Fibroblast of lung (primary cell): ENCODE data around the gene FSD1L. TPM values are rescaled to one million over a fixed set of nuclear protein-coding genes. Genes with fewer than 3 reads are reported as not detected.

Source experiments
- DNase-seq, 2 donors: peaks; one replicate each; pipeline versions ENCODE4 v3.0.0 to v3.0.0-alpha.2; 2010; ENCODE audit warnings: low read depth in 2 of 2
- H2AFZ ChIP-seq: 2 replicates; pipeline ENCODE4 v1.5.1; 2012; ENCODE audit warnings: low read length, control low read depth, inconsistent platforms
- H3K27ac ChIP-seq: 2 replicates; pipeline ENCODE4 v1.5.1; 2011; ENCODE audit warnings: low read length, control low read depth; ENCODE audit not compliant: insufficient read depth
- H3K27me3 ChIP-seq: 2 replicates; pipeline ENCODE4 v1.5.1; 2011; ENCODE audit warnings: mild to moderate bottlenecking, low read length; ENCODE audit not compliant: control insufficient read depth, insufficient read depth
- H3K36me3 ChIP-seq: 2 replicates; pipeline ENCODE4 v1.5.1; 2011; ENCODE audit warnings: low read length; ENCODE audit not compliant: control insufficient read depth, insufficient read depth
- H3K4me1 ChIP-seq: 2 replicates; pipeline ENCODE4 v1.5.1; 2011; ENCODE audit warnings: low read length; ENCODE audit not compliant: control insufficient read depth, insufficient read depth; ENCODE audit errors: extremely low read depth
- H3K4me2 ChIP-seq: 2 replicates; pipeline ENCODE4 v1.5.1; 2011; ENCODE audit warnings: low read length, control low read depth; ENCODE audit not compliant: insufficient read depth; ENCODE audit errors: extremely low read depth
- H3K4me3 ChIP-seq, 4 experiments: fragments of 200-600 bp in 1 of 4; sonication (generic) in 1 of 4; replicated peaks in 1 of 4; 2 replicates each; pipeline ENCODE4 v1.5.1; 2011 to 2016; ENCODE audit warnings: low read length in 4 of 4, low read depth in 3 of 4, mild to moderate bottlenecking in 3 of 4, control low read depth in 2 of 4, inconsistent platforms in 1 of 4, mixed read lengths in 1 of 4; ENCODE audit not compliant: insufficient read depth in 1 of 4; ENCODE audit errors: control extremely low read depth in 1 of 4
- H3K79me2 ChIP-seq: 2 replicates; pipeline ENCODE4 v1.5.1; 2012; ENCODE audit warnings: mild to moderate bottlenecking, low read length, inconsistent platforms; ENCODE audit not compliant: control insufficient read depth, insufficient read depth
- H3K9ac ChIP-seq: 2 replicates; pipeline ENCODE4 v1.5.1; 2011; ENCODE audit warnings: mild to moderate bottlenecking, low read length, control low read depth; ENCODE audit not compliant: insufficient read depth
- H3K9me3 ChIP-seq: 2 replicates; pipeline ENCODE4 v1.5.1; 2012; ENCODE audit warnings: low read depth, low read length; ENCODE audit not compliant: control insufficient read depth, insufficient read depth
- H4K20me1 ChIP-seq: 2 replicates; pipeline ENCODE4 v1.5.1; 2011; ENCODE audit warnings: low read length; ENCODE audit not compliant: control insufficient read depth, insufficient read depth; ENCODE audit errors: extremely low read depth
- CTCF ChIP-seq, 2 donors: IDR thresholded peaks in 1 of 2; conservative IDR thresholded peaks in 1 of 2; 1 replicate in 1 of 2; 2 replicates in 1 of 2; pipeline ENCODE4 v1.5.1; 2011 to 2012; ENCODE audit warnings: low read length in 2 of 2, control low read depth in 1 of 2, inconsistent platforms in 1 of 2, low read depth in 1 of 2, mild to moderate bottlenecking in 1 of 2
- EZH2 ChIP-seq: IDR thresholded peaks from 2 replicates; pipeline ENCODE4 v1.5.1; 2012; ENCODE audit warnings: low read length, control low read depth, mild to moderate bottlenecking; ENCODE audit errors: missing control alignments
- polyA plus RNA-seq, 2 donors: library from polyadenylated mRNA; depleted of rRNA in 1 of 2; stranded (reverse) in 1 of 2; unstranded in 1 of 2; fragments of >200 nt; gene quantifications; 2 replicates each; pipeline ENCODE4 v1.2.1, GENCODE V29; 2011 to 2012; ENCODE audit warnings: missing spikeins in 1 of 2
- total RNA-seq: library from RNA; depleted of rRNA; stranded (reverse); fragments of >200 nt; gene quantifications from 2 replicates; pipeline ENCODE4 v1.2.1, GENCODE V29; 2014

FSD1L gene
- total and polyA plus RNA-seq, 2 donors (not counting 1 experiment from before 2014, with no cell fraction given): 4.0 to 6.1 TPM

- H3K9me3 ChIP-seq: no peaks in the 10 kb centered on the region
- DNase-seq: no peak
- no peak overlapping the region for H2AFZ ChIP-seq
- no peak overlapping the region for H3K4me2 ChIP-seq
- no peaks in the 10 kb centered on the region for H3K79me2 ChIP-seq
- no peaks in the 10 kb centered on the region for H3K36me3 ChIP-seq
- no peak overlapping the region for H3K9ac ChIP-seq
- no peak for TF ChIP-seq CTCF (conservative IDR thresholded peaks at IDR 0.05 in 1 of 2, IDR thresholded peaks at IDR 0.05 in 1 of 2; ENCODE audit: low read depth in 1 of 2, low read length in 2 of 2)
- no peaks in the 10 kb centered on the region for H4K20me1 ChIP-seq
- no peak overlapping the region for H3K4me3 ChIP-seq
- peaks cover 10% of the 10 kb centered on the region for H3K4me1 ChIP-seq
- no peaks in the 10 kb centered on the region for H3K27me3 ChIP-seq
- H3K27ac ChIP-seq: no peak overlapping the region
These were observed 4.7 kb upstream of the FSD1L start for GRCh38 chr9:105443121-105443520.

GRCh38 chr9:105444130-105444529 is 3.7 kb upstream of the FSD1L start:
- Histone ChIP-seq H3K9ac (no peak overlapping the region), H4K20me1 (no peaks in the 10 kb centered on the region), H3K36me3 (no peaks in the 10 kb centered on the region), H3K79me2 (peaks cover 9% of the 10 kb centered on the region), H3K9me3 (no peaks in the 10 kb centered on the region), H3K27ac (no peak overlapping the region), H2AFZ (no peak overlapping the region), H3K4me3 (no peak overlapping the region), H3K4me2 (no peak overlapping the region), H3K4me1 (peaks cover 3% of the 10 kb centered on the region), H3K27me3 (no peaks in the 10 kb centered on the region)
- TF ChIP-seq EZH2: no peak
- TF ChIP-seq CTCF (conservative IDR thresholded peaks at IDR 0.05 in 1 of 2, IDR thresholded peaks at IDR 0.05 in 1 of 2; ENCODE audit: low read depth in 1 of 2, low read length in 2 of 2): no peak
- DNase-seq: peak in 1 of 2 donors; percentile 74

GRCh38 chr9:105445203-105445881 is 2.5 kb upstream of the FSD1L start:
- H2AFZ ChIP-seq: no peak overlapping the region
- H3K27me3 ChIP-seq: no peaks in the 10 kb centered on the region
- peak in 1 of 2 donors; percentile 51 for DNase-seq
- no peaks in the 10 kb centered on the region for H4K20me1 ChIP-seq
- H3K36me3 ChIP-seq: no peaks in the 10 kb centered on the region
- TF ChIP-seq EZH2: no peak
- no peak for TF ChIP-seq CTCF (conservative IDR thresholded peaks at IDR 0.05 in 1 of 2, IDR thresholded peaks at IDR 0.05 in 1 of 2; ENCODE audit: low read depth in 1 of 2, low read length in 2 of 2)
- H3K9ac ChIP-seq: no peak overlapping the region
- H3K27ac ChIP-seq: no peak overlapping the region
- no peak overlapping the region for H3K4me2 ChIP-seq
- H3K9me3 ChIP-seq: no peaks in the 10 kb centered on the region
- H3K4me1 ChIP-seq: peaks cover 2% of the 10 kb centered on the region
- peaks cover 22% of the 10 kb centered on the region for H3K79me2 ChIP-seq
- H3K4me3 ChIP-seq: no peak overlapping the region
